ENCODE data around the gene NAT14.
A peak's percentile ranks its signal among the peaks of the same experiment; 100 is the strongest.
"Not testable (repeated sequence)": the region's sequence is repeated elsewhere in the genome, so short reads cannot be mapped to it uniquely, and the experiment has no call there.

NAT14 gene

GRCh38 chr19:55485439-55486011 lies 537 bp downstream of the NAT14 start:
- peak overlapping the region; percentile 38 for H3K27ac ChIP-seq
- no peak for DNase-seq (ENCODE audit: low read depth, low spot score)

- DNase-seq (ENCODE audit: low read depth, low spot score): no peak
- peak overlapping the region; percentile 21 for H3K27ac ChIP-seq
Measured at GRCh38 chr19:55486043-55486970, 1.3 kb downstream of the NAT14 start.

- DNase-seq (ENCODE audit: low read depth, low spot score): peak; percentile 27
- H3K27ac ChIP-seq: peak overlapping the region; percentile 21
Measured at GRCh38 chr19:55486971-55487923, 2.3 kb downstream of the NAT14 start.

GRCh38 chr19:55487924-55488687 lies 3.1 kb downstream of the NAT14 start, which contains the start of gene SSC5D:
SSC5D (plus strand) TSS chr19:55488436; CDS start chr19:55488590, 154 bp downstream.
- DNase-seq (ENCODE audit: low read depth, low spot score): no peak
- peak within 1 kb of the TSS; percentile 21 for H3K27ac ChIP-seq

- no peak overlapping the region for H3K27ac ChIP-seq
- DNase-seq (ENCODE audit: low read depth, low spot score): no peak
Measured at GRCh38 chr19:55488986-55489710, 4.2 kb downstream of the NAT14 start.

GRCh38 chr19:55489711-55490477 lies 4.9 kb downstream of the NAT14 start:
- no peak for DNase-seq (ENCODE audit: low read depth, low spot score)
- H3K27ac ChIP-seq: no peak overlapping the region

- DNase-seq (ENCODE audit: low read depth, low spot score): no peak
Measured at GRCh38 chr19:55490478-55491432, 5.8 kb downstream of the NAT14 start.

GRCh38 chr19:55491546-55492360 lies 6.8 kb downstream of the NAT14 start:
- no peak overlapping the region for H3K27ac ChIP-seq
- DNase-seq (ENCODE audit: low read depth, low spot score): no peak

More at GRCh38 chr19:55490478-55491432, 5.8 kb downstream of the NAT14 start:
- H3K27ac ChIP-seq: no peak overlapping the region

- no peak for DNase-seq (ENCODE audit: low read depth, low spot score)
- no peak overlapping the region for H3K27ac ChIP-seq
Measured at GRCh38 chr19:55492362-55492944, 7.5 kb downstream of the NAT14 start.

GRCh38 chr19:55493052-55493644 lies 8.2 kb downstream of the NAT14 start:
- H3K27ac ChIP-seq: no peak overlapping the region
- DNase-seq (ENCODE audit: low read depth, low spot score): no peak

GRCh38 chr19:55493645-55494171 lies 8.7 kb downstream of the NAT14 start:
- no peak for DNase-seq (ENCODE audit: low read depth, low spot score)
- H3K27ac ChIP-seq: no peak overlapping the region

- DNase-seq (ENCODE audit: low read depth, low spot score): no peak
- H3K27ac ChIP-seq: no peak overlapping the region
Measured at GRCh38 chr19:55494172-55494761, 9.3 kb downstream of the NAT14 start.

GRCh38 chr19:55495646-55496349 lies 10.8 kb downstream of the NAT14 start:
- no peak for DNase-seq (ENCODE audit: low read depth, low spot score)
- H3K27ac ChIP-seq: no peak overlapping the region

- DNase-seq (ENCODE audit: low read depth, low spot score); H3K27ac ChIP-seq: not testable (repeated sequence)
Measured at GRCh38 chr19:55496820-55497219, 11.8 kb downstream of the NAT14 start.

Measured in epithelial cell of prostate (primary cell).